Mesenchymal stem cell (in vitro differentiated cells and primary cell): ENCODE measurements around the gene CCL1.

Experiments
- DNase-seq: peaks from one replicate; pipeline ENCODE4 v3.0.0-alpha.2; 2013
- H2AFZ ChIP-seq: one replicate; pipeline ENCODE4 v1.6.1; 2013; ENCODE audit warnings: low read depth, mild to moderate bottlenecking, control low read depth, inconsistent platforms, low read length, moderate library complexity
- H2AK5ac ChIP-seq: 2 replicates; pipeline ENCODE4 v1.6.1; 2013; ENCODE audit warnings: low read length, moderate library complexity, mild to moderate bottlenecking, inconsistent platforms; ENCODE audit not compliant: severe bottlenecking
- H2BK120ac ChIP-seq: one replicate; pipeline ENCODE4 v1.6.1; 2013; ENCODE audit warnings: low read depth, mild to moderate bottlenecking, inconsistent platforms, low read length, moderate library complexity
- H2BK12ac ChIP-seq, 2 experiments: one replicate each; pipeline ENCODE4 v1.6.1; 2013; ENCODE audit warnings: inconsistent platforms in 2 of 2, low read length in 2 of 2, mild to moderate bottlenecking in 2 of 2, moderate library complexity in 2 of 2, control low read depth in 1 of 2
- H2BK15ac ChIP-seq: one replicate; pipeline ENCODE4 v1.6.1; 2013; ENCODE audit warnings: mild to moderate bottlenecking, low read depth, inconsistent platforms; ENCODE audit not compliant: poor library complexity, severe bottlenecking
- H2BK5ac ChIP-seq: 2 replicates; pipeline ENCODE4 v1.6.1; 2013; ENCODE audit warnings: low read depth, mild to moderate bottlenecking, low read length, control low read depth, inconsistent platforms; ENCODE audit not compliant: poor library complexity, severe bottlenecking
- H3K14ac ChIP-seq, 2 experiments: one replicate each; pipeline ENCODE4 v1.6.1; 2013; ENCODE audit warnings: inconsistent platforms in 2 of 2, low read length in 2 of 2, control low read depth in 1 of 2, mild to moderate bottlenecking in 1 of 2, moderate library complexity in 1 of 2
- H3K18ac ChIP-seq, 2 experiments: one replicate each; pipeline ENCODE4 v1.6.1; 2013; ENCODE audit warnings: inconsistent platforms in 2 of 2, low read length in 2 of 2, control low read depth in 1 of 2, low read depth in 1 of 2, mild to moderate bottlenecking in 1 of 2
- H3K23ac ChIP-seq, 2 experiments: one replicate each; pipeline ENCODE4 v1.6.1; 2013; ENCODE audit warnings: inconsistent platforms in 2 of 2, low read length in 2 of 2, mild to moderate bottlenecking in 2 of 2, moderate library complexity in 2 of 2, control low read depth in 1 of 2
- H3K27ac ChIP-seq: 2 replicates; pipeline ENCODE4 v1.5.1; 2013; ENCODE audit warnings: mild to moderate bottlenecking, moderate library complexity, low read length, control low read depth, inconsistent platforms; ENCODE audit not compliant: poor library complexity, severe bottlenecking
- H3K27me3 ChIP-seq, 2 experiments: 2 replicates each; pipeline versions ENCODE4 v1.6.1 to v1.7.0; 2013; ENCODE audit warnings: low read length in 2 of 2, mild to moderate bottlenecking in 2 of 2, moderate library complexity in 2 of 2, control low read depth in 1 of 2, inconsistent platforms in 1 of 2; ENCODE audit not compliant: control insufficient read depth in 1 of 2, insufficient read depth in 1 of 2
- H3K36me3 ChIP-seq, 2 experiments: 2 replicates each; pipeline versions ENCODE4 v1.6.1 to v1.7.0; 2013; ENCODE audit warnings: low read length in 2 of 2, control low read depth in 1 of 2, inconsistent platforms in 1 of 2, low read depth in 1 of 2, mild to moderate bottlenecking in 1 of 2; ENCODE audit not compliant: insufficient read depth in 2 of 2, control insufficient read depth in 1 of 2
- H3K4ac ChIP-seq, 2 experiments: one replicate each; pipeline ENCODE4 v1.6.1; 2013; ENCODE audit warnings: inconsistent platforms in 2 of 2, low read length in 2 of 2, mild to moderate bottlenecking in 2 of 2, moderate library complexity in 2 of 2, control low read depth in 1 of 2, low read depth in 1 of 2
- H3K4me1 ChIP-seq: 2 replicates; pipeline ENCODE4 v1.6.1; 2013; ENCODE audit warnings: low read depth, low read length, control low read depth; ENCODE audit not compliant: control insufficient read depth, insufficient read depth
- H3K4me2 ChIP-seq: 2 replicates; pipeline ENCODE4 v1.6.1; 2013; ENCODE audit warnings: low read length, mild to moderate bottlenecking, inconsistent platforms; ENCODE audit not compliant: poor library complexity, severe bottlenecking
- H3K4me3 ChIP-seq, 2 experiments: 2 replicates each; pipeline versions ENCODE4 v1.5.1 to v1.7.0; 2013; ENCODE audit warnings: low read length in 2 of 2, mild to moderate bottlenecking in 2 of 2, control low read depth in 1 of 2, low read depth in 1 of 2; ENCODE audit not compliant: insufficient read depth in 1 of 2
- H3K79me1 ChIP-seq: replicated peaks from 2 replicates; pipeline ENCODE4 v1.6.1; 2013; ENCODE audit warnings: mild to moderate bottlenecking, control low read depth, low read length, inconsistent platforms; ENCODE audit not compliant: poor library complexity, severe bottlenecking
- H3K9ac ChIP-seq: 2 replicates; pipeline ENCODE4 v1.7.0; 2013; ENCODE audit warnings: mild to moderate bottlenecking, low read length, moderate library complexity
- H3K9me3 ChIP-seq: 2 replicates; pipeline ENCODE4 v1.7.0; 2013; ENCODE audit warnings: mild to moderate bottlenecking, low read length; ENCODE audit not compliant: control insufficient read depth
- H4K8ac ChIP-seq: one replicate; pipeline ENCODE4 v1.6.1; 2013; ENCODE audit warnings: inconsistent platforms, mild to moderate bottlenecking, low read length, moderate library complexity
- H4K91ac ChIP-seq: one replicate; pipeline ENCODE4 v1.6.1; 2013; ENCODE audit warnings: mild to moderate bottlenecking, low read length, inconsistent platforms
- WGBS: methylation state at CpG from one replicate; pipeline ENCODE4 v1.1.7; 2013; ENCODE audit warnings: mixed read lengths; 5-methylcytosine and 5-hydroxymethylcytosine counted together

Gene CCL1

DNA sequence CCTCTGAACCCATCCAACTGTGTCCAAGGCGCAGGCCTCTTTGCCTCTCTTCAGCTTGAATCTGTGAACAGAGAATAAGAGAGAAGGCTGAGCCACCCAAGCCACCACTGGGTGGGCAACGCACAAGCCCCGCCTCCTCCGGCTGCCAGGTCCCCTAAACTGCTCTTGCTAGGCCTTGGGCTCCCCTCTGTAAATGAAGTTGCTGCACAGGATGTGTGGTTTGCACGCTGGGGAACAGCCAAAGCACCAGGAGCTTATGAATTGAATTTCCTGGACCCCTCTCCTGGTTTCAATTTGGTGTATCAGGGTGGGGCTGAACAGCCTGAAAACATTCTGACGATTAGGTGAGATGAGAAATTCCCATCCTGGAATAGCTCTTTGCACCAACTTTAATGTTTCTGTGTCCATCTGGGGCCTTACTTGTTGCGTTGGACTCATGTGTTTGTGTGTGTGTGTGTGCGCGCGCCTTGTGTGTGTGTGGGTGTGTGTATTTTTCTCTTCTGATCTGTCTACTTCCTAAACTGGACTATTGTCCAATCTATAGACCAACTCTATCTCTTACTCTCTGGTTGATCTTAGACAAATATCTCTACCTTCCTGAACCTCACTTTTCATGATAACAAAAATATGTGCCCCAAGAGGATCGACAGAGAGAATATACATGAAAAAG is 2.3 kb downstream of the CCL1 start:
- H3K18ac ChIP-seq, result no peak overlapping the region
- H3K4me2 ChIP-seq, result no peak overlapping the region
- no peak overlapping the region for H3K14ac ChIP-seq
- no peak overlapping the region for H3K4ac ChIP-seq
- peaks cover 0 to 40% of the 10 kb centered on the region in 2 experiments for H3K27me3 ChIP-seq
- no peak overlapping the region for H3K9ac ChIP-seq
- no peaks in the 10 kb centered on the region for H3K36me3 ChIP-seq
- H2BK15ac ChIP-seq, result no peak overlapping the region
- DNase-seq, result no peak
- H2AK5ac ChIP-seq, result no peak overlapping the region
- H2BK12ac ChIP-seq, result no peak overlapping the region
- H2BK120ac ChIP-seq, result no peak overlapping the region
- 73% methylated on average over 6 of the region's 11 CpGs for WGBS
- H2AFZ ChIP-seq, result no peak overlapping the region
- no peak overlapping the region for H4K8ac ChIP-seq
- no peak overlapping the region for H4K91ac ChIP-seq
- H3K4me3 ChIP-seq, result no peak overlapping the region
- no peak overlapping the region for H3K23ac ChIP-seq
- H3K4me1 ChIP-seq, result no peaks in the 10 kb centered on the region
- no peaks in the 10 kb centered on the region for H3K9me3 ChIP-seq
- no peaks in the 10 kb centered on the region for H3K79me1 ChIP-seq
- H3K27ac ChIP-seq, result no peak overlapping the region
- no peak overlapping the region for H2BK5ac ChIP-seq

DNA sequence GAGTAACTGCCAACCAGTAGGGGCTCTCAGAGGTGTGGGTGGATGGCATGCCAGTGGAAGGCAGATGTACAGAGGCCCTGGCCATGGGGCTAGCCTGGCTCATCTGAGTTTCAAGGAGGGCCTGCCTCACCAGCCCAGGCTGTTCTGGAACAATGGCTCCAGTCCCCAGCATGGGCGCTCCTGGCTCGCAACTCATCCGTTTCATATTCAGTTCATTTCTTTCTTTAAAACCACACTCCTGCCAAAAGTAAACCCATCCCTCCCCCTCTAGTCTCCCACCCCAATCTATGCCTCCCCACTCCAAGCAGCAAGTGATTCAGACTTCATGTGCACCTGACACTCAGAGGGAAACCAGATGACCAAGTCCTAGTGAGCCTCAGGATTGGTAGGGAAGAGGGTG is 4.4 kb downstream of the CCL1 start:
- Histone ChIP-seq H3K4me3 (no peak overlapping the region), H3K9ac (no peak overlapping the region), H3K27me3 (peaks cover 0 to 20% of the 10 kb centered on the region in 2 experiments), H3K4me2 (no peak overlapping the region), H3K9me3 (no peaks in the 10 kb centered on the region), H3K23ac (no peak overlapping the region), H3K4ac (no peak overlapping the region), H3K4me1 (no peaks in the 10 kb centered on the region), H3K18ac (no peak overlapping the region), H2BK12ac (no peak overlapping the region), H2AK5ac (no peak overlapping the region), H4K8ac (no peak overlapping the region), H2BK15ac (no peak overlapping the region), H2BK120ac (no peak overlapping the region), H3K79me1 (no peaks in the 10 kb centered on the region), H3K27ac (no peak overlapping the region), H2AFZ (no peak overlapping the region), H2BK5ac (no peak overlapping the region), H4K91ac (no peak overlapping the region), H3K36me3 (no peaks in the 10 kb centered on the region), H3K14ac (no peak overlapping the region)
- no peak for DNase-seq
- WGBS, result 85% methylated on average over 3 of the region's 3 CpGs

DNA sequence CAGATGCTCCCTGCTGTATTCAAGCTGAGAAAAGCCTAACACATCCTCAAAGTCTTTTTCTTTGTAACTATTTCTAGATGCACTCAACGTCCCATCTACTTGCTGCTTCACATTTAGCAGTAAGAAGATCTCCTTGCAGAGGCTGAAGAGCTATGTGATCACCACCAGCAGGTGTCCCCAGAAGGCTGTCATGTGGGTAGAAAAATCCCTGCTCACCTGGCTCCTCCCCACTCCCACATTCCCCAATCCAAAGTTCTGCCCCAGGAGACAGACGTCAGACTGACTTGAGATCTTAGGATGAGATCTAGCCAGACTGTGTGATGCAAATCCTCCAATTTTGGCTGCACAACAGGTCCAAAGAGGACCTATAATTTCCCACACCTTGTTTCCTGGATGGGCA is 5.6 kb downstream of the CCL1 start:
- Histone ChIP-seq H2AFZ (no peak overlapping the region), H3K27me3 (peaks cover 0 to 8% of the 10 kb centered on the region in 2 experiments), H3K23ac (no peak overlapping the region), H2BK12ac (no peak overlapping the region), H2BK5ac (no peak overlapping the region), H3K9me3 (no peaks in the 10 kb centered on the region), H3K4me1 (no peaks in the 10 kb centered on the region), H2BK15ac (no peak overlapping the region), H4K91ac (no peak overlapping the region), H3K79me1 (no peaks in the 10 kb centered on the region), H3K27ac (no peak overlapping the region), H2BK120ac (no peak overlapping the region), H2AK5ac (no peak overlapping the region), H3K9ac (no peak overlapping the region), H4K8ac (no peak overlapping the region), H3K4me3 (no peak overlapping the region), H3K14ac (no peak overlapping the region), H3K36me3 (no peaks in the 10 kb centered on the region), H3K4me2 (no peak overlapping the region), H3K18ac (no peak overlapping the region), H3K4ac (no peak overlapping the region)
- 32% methylated on average over 2 of the region's 2 CpGs for WGBS
- no peak for DNase-seq

DNA sequence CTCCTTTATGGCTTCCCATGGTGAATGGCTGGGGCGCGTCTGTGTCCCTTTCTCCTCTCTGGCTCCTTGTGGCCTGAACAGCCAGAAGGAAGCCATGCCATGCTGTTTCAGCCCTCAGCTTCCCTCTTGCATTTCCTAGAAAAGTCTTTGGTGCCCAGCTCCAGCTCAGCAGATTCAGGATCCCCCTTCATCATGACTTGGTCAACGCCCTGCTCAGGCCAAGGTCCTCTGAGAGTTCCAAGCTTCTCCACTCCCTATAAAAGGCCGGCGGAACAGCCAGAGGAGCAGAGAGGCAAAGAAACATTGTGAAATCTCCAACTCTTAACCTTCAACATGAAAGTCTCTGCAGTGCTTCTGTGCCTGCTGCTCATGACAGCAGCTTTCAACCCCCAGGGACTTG is 6.8 kb downstream of the CCL1 start, which contains the start of gene CCL13:
TSS of gene CCL13 (plus strand) at position 287 of the 400 bp plus-strand sequence. CDS start at position 334, 47 bp downstream.
- no peak within 1 kb of the TSS for H3K23ac ChIP-seq
- no peak within 1 kb of the TSS for H3K14ac ChIP-seq
- no peak within 1 kb of the TSS for H2BK12ac ChIP-seq
- no peak within 1 kb of the TSS for H2AFZ ChIP-seq
- no peak within 1 kb of the TSS for H2AK5ac ChIP-seq
- H4K91ac ChIP-seq, result no peak within 1 kb of the TSS
- no peak within 1 kb of the TSS for H3K9ac ChIP-seq
- no peak within 1 kb of the TSS for H2BK120ac ChIP-seq
- H2BK15ac ChIP-seq, result no peak within 1 kb of the TSS
- no peak within 1 kb of the TSS for H3K4me2 ChIP-seq
- H3K36me3 ChIP-seq, result no peaks in the 10 kb centered on the region
- H3K79me1 ChIP-seq, result no peaks in the 10 kb centered on the region
- WGBS, result 98% methylated on average over 5 of the region's 5 CpGs
- H3K18ac ChIP-seq, result no peak within 1 kb of the TSS
- H3K4me3 ChIP-seq, result no peak within 1 kb of the TSS
- DNase-seq, result no peak
- H3K27me3 ChIP-seq, result no peaks in the 10 kb centered on the region
- no peak within 1 kb of the TSS for H3K27ac ChIP-seq
- no peaks in the 10 kb centered on the region for H3K4me1 ChIP-seq
- H4K8ac ChIP-seq, result no peak within 1 kb of the TSS
- H2BK5ac ChIP-seq, result peak within 1 kb of the TSS; percentile 31
- no peaks in the 10 kb centered on the region for H3K9me3 ChIP-seq
- H3K4ac ChIP-seq, result no peak within 1 kb of the TSS
